Activated CD8-positive, alpha-beta T cell treated with anti-CD3 and anti-CD28 coated beads for 36 hours (primary cell): ENCODE data around the gene CREBBP. TPM values are rescaled to one million over a fixed set of nuclear protein-coding genes. Genes with fewer than 3 reads are reported as not detected.

ENCODE experiments used
- ATAC-seq: fragments of 200-7000 bp; cut with Tn5 transposase; one replicate; pipeline ENCODE4 v1.10.0; 2021; ENCODE audit warnings: mild to moderate bottlenecking, moderate library complexity
- CTCF ChIA-PET: fragments of 350-600 bp; sonication (Branson Sonifier 250); formaldehyde crosslinking; loops from one replicate; lab custom pipeline; 2021; ENCODE audit warnings: antibody characterized with exemption; lab: Charles Lee
- POLR2A ChIA-PET: fragments of 350-600 bp; sonication (Branson Sonifier 250); formaldehyde crosslinking; loops from one replicate; lab custom pipeline; 2021; ENCODE audit warnings: antibody characterized with exemption; lab: Charles Lee
- DNase-seq: peaks from one replicate; pipeline ENCODE4 v3.0.0-alpha.2; 2020
- H3K27ac Mint-ChIP-seq: one replicate; pipeline ENCODE4 v1.8.0; 2021; ENCODE audit warnings: mild to moderate bottlenecking, mixed read lengths
- H3K27me3 Mint-ChIP-seq: one replicate; pipeline ENCODE4 v1.8.0; 2021; ENCODE audit warnings: mixed read lengths
- H3K36me3 Mint-ChIP-seq: one replicate; pipeline ENCODE4 v1.8.0; 2021; ENCODE audit warnings: low read depth, mixed read lengths
- H3K4me1 Mint-ChIP-seq: one replicate; pipeline ENCODE4 v1.8.0; 2021; ENCODE audit warnings: low read depth, mixed read lengths
- H3K4me3 Mint-ChIP-seq: one replicate; pipeline ENCODE4 v1.8.0; 2021; ENCODE audit warnings: mild to moderate bottlenecking, moderate library complexity, mixed read lengths
- H3K9me3 Mint-ChIP-seq: one replicate; pipeline ENCODE4 v1.8.0; 2021; ENCODE audit warnings: mixed read lengths
- CTCF ChIP-seq: fragments of 200-600 bp; IDR thresholded peaks from one replicate; pipeline ENCODE4 v1.8.0; 2022; ENCODE audit warnings: antibody characterized with exemption, mild to moderate bottlenecking
- intact Hi-C: fragments of 100-400 bp; cut with micrococcal nuclease; formaldehyde crosslinking; loops from one replicate; pipeline ENCODE4 v1.10.0; 2022
- total RNA-seq, 2 experiments: library from RNA; stranded (reverse); gene quantifications; one replicate each; pipeline ENCODE4 v1.2.3, GENCODE V29; 2021

The CREBBP gene
- total RNA-seq, 2 experiments from 2014 or later = 27.9 to 33.5 TPM

GRCh38 chr16:3766177-3766576 lies 114.3 kb downstream of the CREBBP start:
- no peak for DNase-seq
- ATAC-seq = no peak
- H3K4me3 Mint-ChIP-seq = no peak overlapping the region
- no peaks in the 10 kb centered on the region for H3K9me3 Mint-ChIP-seq
- no peaks in the 10 kb centered on the region for H3K4me1 Mint-ChIP-seq
- no peaks in the 10 kb centered on the region for H3K27me3 Mint-ChIP-seq
- TF ChIP-seq CTCF = no peak
- intact Hi-C loops = no loop called here
- POLR2A ChIA-PET = no interaction called here
- CTCF ChIA-PET = no interaction called here
- peaks cover 31% of the 10 kb centered on the region for H3K36me3 Mint-ChIP-seq
- H3K27ac Mint-ChIP-seq = no peak overlapping the region

GRCh38 chr16:3764409-3764808 lies 116.1 kb downstream of the CREBBP start:
- Mint-ChIP-seq H3K36me3 (peaks cover 23% of the 10 kb centered on the region), H3K27ac (no peak overlapping the region), H3K4me3 (no peak overlapping the region), H3K4me1 (no peaks in the 10 kb centered on the region), H3K27me3 (no peaks in the 10 kb centered on the region), H3K9me3 (no peaks in the 10 kb centered on the region)
- intact Hi-C loops = no loop called here
- TF ChIP-seq CTCF = no peak
- CTCF ChIA-PET = interaction anchor here (1.4 kb wide), 1 partner anchor 73 kb away, joined by 3 read pairs; no protein-coding TSS in a partner anchor
- ATAC-seq (no peak), DNase-seq (no peak)
- POLR2A ChIA-PET = no interaction called here

GRCh38 chr16:3762107-3762750 lies 118.3 kb downstream of the CREBBP start:
- ATAC-seq = no peak
- intact Hi-C loops = no loop called here
- TF ChIP-seq CTCF = no peak
- Mint-ChIP-seq H3K27ac (no peak overlapping the region), H3K4me3 (no peak overlapping the region), H3K9me3 (no peaks in the 10 kb centered on the region), H3K4me1 (no peaks in the 10 kb centered on the region), H3K27me3 (no peaks in the 10 kb centered on the region), H3K36me3 (peaks cover 20% of the 10 kb centered on the region)
- no peak for DNase-seq
- ChIA-PET POLR2A (no interaction called here), CTCF (no interaction called here)

- Mint-ChIP-seq H3K36me3 (peaks cover 17% of the 10 kb centered on the region), H3K27me3 (no peaks in the 10 kb centered on the region), H3K4me3 (no peak overlapping the region), H3K27ac (no peak overlapping the region), H3K4me1 (no peaks in the 10 kb centered on the region), H3K9me3 (no peaks in the 10 kb centered on the region)
- no peak for TF ChIP-seq CTCF
- DNase-seq (no peak), ATAC-seq (no peak)
- ChIA-PET CTCF (no interaction called here), POLR2A (no interaction called here)
- intact Hi-C loops = no loop called here
These were observed 119.0 kb downstream of the CREBBP start for GRCh38 chr16:3761375-3762106.

GRCh38 chr16:3760518-3760917 lies 120.0 kb downstream of the CREBBP start:
- DNase-seq = no peak
- peaks cover 14% of the 10 kb centered on the region for H3K36me3 Mint-ChIP-seq
- intact Hi-C loops = no loop called here
- CTCF ChIA-PET = no interaction called here
- no peak for ATAC-seq
- POLR2A ChIA-PET = no interaction called here
- TF ChIP-seq CTCF = no peak
- no peak overlapping the region for H3K4me3 Mint-ChIP-seq
- no peak overlapping the region for H3K27ac Mint-ChIP-seq
- no peaks in the 10 kb centered on the region for H3K4me1 Mint-ChIP-seq
- H3K27me3 Mint-ChIP-seq = no peaks in the 10 kb centered on the region
- no peaks in the 10 kb centered on the region for H3K9me3 Mint-ChIP-seq
